HG02610 (cell line): ENCODE results near the gene RABGAP1L.
"Not testable (repeated sequence)": the region's sequence is repeated elsewhere in the genome, so short reads cannot be mapped to it uniquely, and the experiment has no call there.

Source experiments
- ATAC-seq: cut with Tn5 transposase; IDR thresholded peaks from one replicate; pipeline ENCODE4 v1.9.1; 2021; ENCODE audit warnings: mild to moderate bottlenecking, moderate library complexity; ENCODE audit not compliant: unreplicated experiment

Gene RABGAP1L

DNA sequence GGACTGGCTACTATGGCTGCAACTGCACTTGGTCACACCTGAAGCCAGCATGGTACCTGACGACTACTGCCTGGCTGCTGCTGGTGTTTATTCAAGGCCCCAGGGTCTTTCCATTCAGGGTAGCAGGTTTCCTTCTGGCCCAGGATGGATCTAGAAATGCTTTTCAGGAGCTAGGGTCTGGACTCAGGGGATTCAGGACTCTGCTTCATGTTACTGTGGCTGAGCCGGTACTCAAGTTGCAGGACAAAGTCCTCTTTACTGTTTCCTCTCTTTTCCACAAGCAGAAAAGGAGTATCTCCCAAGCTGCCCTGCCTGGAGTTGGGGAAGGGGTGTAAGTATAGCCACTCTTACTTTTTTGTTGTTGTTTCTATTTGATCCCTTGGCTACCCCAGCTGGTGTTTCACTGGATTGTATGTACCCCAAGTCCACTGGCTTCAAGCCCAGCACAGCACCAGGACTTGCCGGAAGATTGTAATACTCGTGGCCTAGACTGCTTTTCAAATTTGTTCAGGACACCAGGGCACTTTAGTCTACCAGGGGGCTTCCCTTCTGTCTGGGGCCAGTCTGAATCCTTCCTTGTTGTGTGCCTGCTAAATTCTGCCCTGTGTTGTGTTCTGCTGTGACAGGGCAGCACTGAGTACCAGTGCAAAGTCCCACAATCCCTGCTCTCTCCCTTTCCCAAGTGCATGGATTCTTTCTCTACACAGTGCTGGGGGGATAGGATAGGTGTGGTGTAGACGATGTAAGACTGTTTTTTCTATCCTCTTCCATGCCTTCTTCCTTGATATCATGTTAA, 536.9 kb downstream of the RABGAP1L start:
- ATAC-seq = no peak

DNA sequence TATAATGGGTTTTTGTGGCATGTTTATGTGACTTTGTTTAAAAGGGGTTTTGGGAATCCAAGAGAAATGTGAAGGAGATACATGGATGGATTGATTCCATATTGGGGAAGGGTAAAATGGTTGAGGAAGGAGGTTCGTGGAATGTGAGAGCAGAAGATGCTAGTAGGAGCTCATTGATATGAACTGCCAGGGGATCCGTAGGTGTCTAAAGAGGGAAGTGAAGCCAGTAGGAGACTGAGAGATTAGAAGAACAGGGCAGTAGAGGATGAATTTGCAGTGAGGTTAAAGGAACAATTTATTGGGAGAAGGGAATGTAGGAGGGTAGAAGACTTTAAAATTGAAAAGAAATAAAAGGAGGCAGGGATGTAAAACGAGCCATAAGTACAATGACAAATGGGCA, 541.0 kb downstream of the RABGAP1L start:
- no peak for ATAC-seq

DNA sequence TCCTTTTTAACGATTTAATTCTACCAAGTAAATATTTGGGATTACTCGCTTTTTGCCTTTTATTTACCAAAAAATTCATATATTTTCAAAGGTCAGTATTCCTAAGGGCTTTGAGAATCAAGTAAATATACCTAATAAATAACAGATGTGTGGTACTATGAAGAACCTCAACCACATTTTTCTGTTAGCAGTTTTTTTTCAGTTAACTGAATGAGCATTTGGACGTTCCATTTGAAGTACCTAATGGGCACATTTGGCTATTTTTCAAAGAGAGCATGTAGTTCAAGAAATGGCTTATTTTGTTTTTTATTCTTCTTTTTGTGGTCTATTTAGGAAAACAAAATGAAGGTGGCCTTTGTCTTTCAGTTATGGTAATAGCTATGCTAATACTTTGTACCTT, 541.5 kb downstream of the RABGAP1L start:
- no peak for ATAC-seq

DNA sequence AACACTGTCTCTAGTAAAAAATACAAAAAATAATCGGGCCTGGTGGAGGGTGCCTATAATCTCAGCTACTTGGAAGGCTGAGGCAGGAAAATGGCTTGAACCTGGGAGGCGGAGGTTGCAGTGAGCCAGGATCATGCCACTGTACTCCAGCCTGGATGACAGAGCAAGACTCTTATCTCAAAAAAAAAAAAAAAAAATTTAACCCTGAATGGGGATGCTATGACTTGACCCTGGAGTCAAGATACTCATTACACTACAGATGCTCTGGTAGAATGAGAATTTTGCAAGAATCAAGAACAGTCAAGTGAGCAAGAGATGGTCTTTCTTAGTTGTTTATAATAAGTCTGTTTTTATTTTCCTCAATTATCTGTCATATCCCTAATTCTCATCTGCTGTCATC, 542.2 kb downstream of the RABGAP1L start:
- ATAC-seq = no peak

DNA sequence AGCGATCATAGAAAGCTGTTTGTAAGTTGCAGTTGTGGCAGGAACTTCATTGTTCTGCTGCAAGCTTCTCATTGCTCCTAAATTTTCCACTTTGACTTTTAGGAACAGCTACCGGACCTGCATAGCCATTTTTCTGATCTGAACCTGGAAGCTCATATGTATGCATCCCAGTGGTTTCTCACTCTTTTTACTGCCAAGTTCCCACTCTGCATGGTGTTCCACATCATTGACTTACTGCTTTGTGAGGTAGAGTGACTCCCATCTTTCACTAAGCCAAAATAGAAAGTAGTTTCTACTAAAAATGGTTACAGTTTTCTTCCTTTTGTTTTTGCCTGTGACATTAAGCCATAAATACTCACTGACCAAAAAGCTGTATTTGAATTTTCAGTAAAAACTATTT, 542.7 kb downstream of the RABGAP1L start:
- no peak for ATAC-seq

DNA sequence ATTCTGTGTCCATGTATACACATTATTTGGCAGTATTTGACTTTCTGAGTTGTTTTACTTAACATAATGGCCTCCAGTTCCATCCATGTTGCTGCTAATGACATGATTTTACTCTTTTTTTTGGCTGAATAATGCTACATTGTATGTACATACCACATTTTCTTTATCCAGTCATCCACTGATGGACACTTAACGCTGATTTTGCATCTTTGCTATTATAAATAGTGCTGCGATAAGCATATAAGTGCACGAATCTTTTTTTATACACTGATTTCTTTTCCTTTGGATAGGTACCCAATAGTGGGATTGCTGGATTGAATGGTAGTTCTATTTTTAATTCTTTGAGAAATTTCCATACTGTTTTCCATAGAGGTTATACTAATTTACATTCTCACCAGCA, 544.0 kb downstream of the RABGAP1L start:
- ATAC-seq = no peak

DNA sequence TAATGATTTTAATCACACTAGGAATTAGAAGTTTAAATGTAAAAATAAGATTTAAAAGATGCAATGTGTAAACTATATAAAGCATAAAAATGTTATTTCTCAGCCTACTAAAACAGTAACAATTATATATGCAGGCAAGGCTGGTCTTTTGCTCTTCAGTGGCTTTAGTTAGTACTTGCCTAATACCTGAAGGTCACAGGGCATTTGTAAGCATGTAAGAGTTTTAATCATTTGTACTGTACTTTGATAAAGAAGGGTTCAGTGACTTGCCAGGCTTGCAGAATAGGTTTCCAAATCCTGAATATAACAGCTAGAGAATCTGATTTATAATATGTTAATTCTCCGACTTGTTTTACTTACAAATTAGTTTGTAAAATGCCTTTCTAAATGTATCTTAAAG, 545.0 kb downstream of the RABGAP1L start:
- ATAC-seq = no peak

DNA sequence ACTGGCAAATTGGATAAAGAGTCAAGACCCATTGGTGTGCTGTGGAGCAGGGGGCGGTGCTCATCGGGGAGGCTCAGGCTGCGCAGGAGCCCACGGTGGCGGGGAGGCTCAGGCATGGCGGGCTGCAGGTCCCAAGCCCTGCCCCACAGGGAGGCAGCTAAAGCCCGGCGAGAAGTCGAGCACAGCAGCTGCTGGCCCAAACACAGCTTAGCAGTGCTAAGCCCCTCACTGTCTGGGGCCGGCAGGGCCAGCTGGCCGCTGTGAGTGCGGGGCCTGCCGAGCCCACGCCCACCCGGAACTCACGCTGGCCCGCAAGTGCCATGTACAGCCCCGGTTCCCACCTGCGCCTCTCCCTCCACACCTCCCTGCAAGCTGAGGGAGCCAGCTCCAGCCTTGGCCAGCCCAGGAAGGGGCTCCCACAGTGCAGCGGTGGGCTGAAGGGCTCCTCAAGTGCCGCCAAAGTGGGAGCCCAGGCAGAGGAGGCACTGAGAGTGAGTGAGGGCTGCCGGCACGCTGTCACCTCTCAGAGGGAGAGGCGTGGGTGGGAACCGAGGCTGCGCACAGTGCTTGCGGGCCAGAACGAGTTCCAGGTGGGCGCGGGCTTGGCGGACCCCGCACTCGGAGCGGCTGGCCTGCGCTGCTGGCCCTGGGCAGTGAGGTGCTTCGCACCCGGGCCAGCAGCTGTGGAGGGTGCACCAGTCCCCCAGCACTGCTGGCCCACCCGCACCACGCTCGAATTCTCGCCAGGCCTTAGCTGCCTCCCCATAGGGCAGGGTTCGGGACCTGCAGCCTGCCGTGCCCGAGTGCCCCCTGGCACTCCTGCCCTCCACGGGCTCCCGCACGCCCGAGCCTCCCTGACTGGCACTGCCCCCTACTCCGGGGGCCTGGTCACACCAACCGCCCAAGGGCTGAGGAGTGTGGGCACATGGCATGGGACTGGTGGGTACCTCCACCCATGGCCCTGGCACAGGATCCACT, 551.8 kb downstream of the RABGAP1L start:
- ATAC-seq = no peak

DNA sequence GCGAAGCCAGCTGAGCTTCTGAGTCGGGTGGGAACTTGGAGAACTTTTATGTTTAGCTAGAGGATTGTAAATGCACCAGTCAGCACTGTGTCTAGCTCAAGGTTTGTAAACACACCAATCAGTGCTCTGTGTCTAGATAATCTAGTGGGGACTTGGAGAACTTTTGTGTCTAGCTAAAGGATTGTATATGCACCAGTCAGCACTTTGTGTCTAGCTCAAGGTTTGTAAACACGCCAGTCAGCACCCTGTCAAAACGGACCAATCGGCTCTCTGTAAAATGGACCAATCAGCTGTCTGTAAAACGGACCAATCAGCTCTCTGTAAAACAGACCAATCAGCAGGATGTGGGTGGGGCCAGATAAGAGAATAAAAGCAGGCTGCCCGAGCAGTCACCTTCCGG, 552.5 kb downstream of the RABGAP1L start:
- ATAC-seq = not testable (repeated sequence)

DNA sequence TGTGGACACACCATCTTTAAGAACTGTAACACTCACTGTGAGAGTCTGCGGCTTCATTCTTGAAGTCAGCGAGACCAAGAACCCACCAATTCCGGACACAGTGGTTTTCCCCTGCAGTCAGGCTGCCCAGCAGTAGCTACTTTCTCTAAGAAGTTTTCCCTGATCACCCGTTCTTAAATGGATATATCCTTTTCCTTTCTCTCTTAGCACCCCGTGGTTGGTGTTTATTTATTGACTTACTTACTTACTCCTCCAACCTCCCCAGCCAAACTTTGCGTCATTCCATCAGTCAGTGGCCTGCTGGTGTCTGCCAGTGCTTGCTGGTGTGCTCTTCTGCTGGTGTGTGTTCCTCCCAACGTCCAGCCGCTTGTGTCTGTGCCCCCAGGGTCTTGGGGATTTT, 553.2 kb downstream of the RABGAP1L start:
- no peak for ATAC-seq

DNA sequence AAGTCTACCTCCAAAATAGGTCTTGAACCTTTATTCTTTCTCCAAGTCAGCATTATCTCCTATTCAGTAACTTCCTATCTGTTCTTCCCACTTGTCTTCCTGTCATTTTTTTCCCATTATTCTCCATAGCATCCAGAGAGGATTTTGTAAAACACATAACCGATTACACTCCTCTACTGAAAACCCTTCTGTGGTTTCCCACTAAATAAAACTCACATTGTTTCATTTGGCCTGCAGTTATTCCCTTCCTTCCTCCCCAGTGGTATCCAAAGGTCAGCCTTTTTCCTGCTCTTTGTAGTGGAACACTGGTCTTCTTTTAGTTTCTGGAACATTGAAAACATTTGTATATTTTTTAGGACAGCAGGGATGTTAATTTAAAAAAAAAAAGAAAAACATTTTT, 554.5 kb downstream of the RABGAP1L start:
- ATAC-seq = no peak

DNA sequence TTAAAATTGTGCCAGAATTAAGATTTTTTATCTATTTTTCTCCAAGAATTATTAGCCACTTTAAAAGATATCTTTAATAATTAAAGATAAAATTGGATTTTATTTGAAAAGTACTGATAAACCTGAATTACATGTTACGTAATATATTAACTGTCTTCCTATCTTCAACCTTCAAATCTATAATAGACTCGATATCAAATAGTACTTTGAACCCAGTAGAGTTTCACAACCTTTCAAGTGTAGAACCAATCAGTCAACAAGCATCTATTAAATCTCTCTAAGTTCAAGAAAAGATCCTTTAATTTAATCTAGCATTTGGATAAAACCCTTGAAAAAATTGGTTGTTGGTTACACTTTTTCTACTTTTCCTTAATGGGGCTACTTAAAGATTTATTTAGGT, 559.9 kb downstream of the RABGAP1L start:
- no peak for ATAC-seq

DNA sequence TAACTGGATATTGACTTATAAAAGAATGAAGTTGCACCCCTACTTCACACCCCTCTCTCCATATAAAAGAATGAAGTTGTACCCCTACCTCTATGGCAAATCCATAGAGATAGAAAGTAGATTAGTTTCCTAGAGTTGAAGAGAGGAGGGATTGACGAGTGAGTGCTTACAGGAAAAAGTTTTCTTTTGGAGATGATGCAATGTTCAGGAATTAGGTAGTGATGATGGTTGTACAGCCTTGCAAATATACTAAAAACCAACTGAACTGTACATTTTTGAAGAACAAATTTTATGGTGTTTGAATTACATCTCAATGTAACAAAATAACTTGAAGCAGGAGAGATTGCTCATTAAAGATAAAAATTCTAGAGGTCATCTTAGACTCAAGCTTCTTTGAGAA, 561.3 kb downstream of the RABGAP1L start:
- no peak for ATAC-seq

DNA sequence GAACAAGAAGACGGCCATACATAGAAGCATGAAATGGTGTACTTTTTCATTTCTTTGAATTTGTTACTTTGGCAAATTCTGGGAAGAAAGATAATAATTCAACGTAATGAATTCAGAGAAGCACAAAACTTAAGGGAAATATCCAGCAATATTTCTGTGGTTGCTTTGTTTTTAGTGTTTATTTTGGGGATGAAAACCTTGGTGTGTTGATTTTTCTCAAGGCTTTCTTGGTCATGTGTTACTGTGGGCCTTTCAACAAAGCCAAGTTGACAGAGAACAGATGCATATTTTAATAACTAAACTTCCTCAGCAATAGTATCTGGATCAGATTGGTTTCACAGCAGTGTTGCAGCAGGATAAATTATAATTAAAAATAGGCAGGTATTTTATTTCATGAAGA, 561.9 kb downstream of the RABGAP1L start:
- no peak for ATAC-seq

DNA sequence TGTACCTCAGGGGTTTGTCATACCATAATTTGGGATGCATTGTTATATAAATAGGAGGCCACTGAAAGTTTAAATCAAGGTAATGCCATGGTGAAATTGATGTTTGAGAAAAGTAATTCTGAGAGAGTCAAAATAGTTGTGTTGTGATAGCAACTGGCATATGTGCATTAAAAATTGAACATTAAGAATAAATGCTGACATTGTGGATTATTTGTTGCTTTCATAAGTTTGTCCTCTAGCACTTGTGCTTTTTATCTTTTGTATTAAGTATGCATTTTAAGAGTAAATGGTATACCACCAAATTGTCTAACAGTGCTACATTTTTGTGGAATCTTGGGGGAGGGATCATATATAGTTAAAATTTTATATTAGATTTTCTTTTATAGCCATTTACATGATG, 564.5 kb downstream of the RABGAP1L start:
- ATAC-seq = no peak

DNA sequence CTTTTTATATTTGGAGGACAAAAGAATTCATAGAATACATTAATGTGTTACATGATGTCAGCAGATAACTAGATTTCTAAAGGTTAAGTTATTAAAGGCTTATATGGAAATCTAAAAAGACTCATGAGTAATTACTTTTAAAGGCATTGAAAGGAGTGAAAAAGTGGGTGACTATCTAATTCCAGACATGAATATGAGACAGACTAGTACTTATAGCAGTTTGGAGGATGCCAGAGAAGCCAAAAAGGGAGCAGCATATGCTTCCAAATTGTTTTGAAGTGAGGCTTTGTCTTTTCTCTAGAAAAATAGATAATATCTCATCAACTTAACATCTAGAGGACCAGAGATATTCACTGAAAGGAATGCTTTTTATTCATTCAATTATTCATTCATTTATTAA, 564.9 kb downstream of the RABGAP1L start:
- ATAC-seq = no peak

DNA sequence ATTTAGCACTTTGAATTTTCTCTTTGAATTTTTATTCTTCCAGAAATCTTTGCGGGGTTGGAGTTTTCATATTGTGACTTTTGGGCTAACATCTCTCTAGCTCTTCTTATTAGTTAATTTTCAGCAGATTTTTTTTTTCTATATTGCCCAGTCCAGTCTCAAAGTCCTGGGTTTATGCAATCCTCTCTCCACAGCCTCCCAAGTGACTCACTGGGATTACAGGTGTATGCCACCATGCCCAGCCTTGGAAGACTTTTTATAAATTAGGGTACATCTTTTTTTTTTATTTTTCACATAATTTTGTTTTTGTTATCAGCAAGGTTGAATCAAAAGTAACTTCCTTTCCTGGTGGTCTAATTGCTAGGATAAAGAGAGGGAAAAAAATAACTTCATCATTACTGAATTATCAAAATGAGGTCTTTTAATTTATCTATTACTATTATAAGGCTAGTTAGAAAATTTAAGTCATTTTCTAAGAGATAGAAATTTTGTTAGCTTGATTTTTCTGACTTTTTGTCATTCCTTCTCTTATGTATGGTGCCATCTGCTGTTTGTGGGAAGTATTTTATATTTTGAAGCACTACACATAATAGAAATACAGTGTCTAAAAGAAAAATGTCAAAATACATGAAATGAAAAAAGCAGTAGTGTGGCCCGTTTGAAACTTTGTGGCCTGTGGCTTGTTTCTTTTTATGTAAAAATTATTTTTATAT, 567.0 kb downstream of the RABGAP1L start:
- peak; percentile 57 for ATAC-seq

DNA sequence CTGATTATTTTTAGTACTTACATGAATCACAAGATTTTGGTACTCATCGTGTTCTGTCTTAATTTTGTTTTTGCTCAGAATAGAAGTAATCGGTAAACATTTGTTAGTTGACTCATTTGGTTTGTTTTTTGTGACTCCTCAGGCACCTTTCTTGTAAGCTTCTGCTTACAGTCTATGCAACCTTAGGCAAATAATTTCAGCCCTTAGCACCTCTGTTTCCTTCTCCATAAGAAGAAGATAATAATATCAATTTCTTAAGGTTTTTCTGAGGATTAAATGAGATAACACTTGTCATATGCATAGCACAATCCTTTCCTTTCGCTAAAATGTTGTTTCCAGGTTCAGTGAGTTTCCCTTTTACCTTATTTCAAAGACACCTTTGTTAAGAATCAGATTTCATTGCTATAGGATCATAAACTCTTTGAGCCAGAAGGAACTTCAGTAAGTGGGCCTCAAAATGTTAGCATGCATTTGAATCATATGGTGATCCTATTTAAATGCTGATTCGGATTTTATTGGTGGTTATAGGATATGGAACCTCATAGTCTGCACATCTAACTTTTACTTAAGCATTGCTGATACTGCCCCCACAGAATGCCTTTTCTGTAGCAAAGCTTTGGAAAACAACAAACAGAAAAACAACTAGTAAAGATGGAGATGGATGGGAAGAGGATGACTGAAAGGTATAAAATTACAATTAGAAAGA, 567.7 kb downstream of the RABGAP1L start:
- peak; percentile 76 for ATAC-seq

DNA sequence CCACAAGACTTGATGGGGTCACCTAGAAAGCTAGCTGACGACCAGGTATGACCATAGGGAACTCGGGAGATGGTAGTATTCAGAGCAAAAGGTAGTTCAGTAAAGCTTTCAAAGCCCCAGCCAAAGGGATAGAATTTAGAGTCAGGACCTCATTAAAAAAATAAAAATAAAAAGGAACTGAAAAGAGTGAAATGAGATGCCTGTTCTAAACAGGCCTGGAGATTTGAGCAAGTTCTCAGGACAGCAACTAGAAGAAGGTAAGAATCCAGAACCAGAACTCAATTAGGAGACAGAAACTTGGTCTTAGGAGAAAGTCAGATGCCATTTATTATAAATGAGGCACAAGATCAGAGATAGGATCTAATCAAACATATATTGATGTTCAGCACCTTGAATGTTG, 575.0 kb downstream of the RABGAP1L start:
- no peak for ATAC-seq

DNA sequence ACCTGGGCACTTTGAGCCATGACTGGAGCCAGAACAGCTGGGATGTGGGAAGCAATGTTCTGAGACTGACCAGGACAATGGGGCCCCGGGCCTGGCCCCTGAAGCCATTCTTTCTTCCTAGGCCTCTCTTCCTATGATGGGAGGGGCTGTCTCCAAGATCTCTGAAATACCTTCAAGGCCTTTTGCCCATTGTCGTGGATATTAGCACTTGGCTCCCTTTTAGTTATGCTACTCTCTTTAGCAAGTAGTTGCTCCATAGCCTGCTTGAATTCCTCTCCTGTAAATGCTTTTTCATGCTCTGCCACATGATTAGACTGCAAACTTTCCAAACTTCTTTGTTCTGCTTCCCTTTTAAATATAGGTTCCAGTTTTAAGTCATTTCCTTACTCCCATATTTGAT, 577.5 kb downstream of the RABGAP1L start:
- ATAC-seq = no peak
